GM06990 (cell line): ENCODE measurements around the gene ATXN2L.

Experiments
- DNase-seq: peaks from one replicate; pipeline ENCODE4 v3.0.0-alpha.2; 2011; ENCODE audit not compliant: insufficient read length; ENCODE audit errors: extremely low read depth
- H3K27me3 ChIP-seq: replicated peaks from 2 replicates; pipeline ENCODE4 v1.6.0; 2011; ENCODE audit warnings: low read length; ENCODE audit not compliant: control insufficient read depth, insufficient read depth
- H3K36me3 ChIP-seq: 2 replicates; pipeline ENCODE4 v1.5.1; 2011; ENCODE audit warnings: low read length; ENCODE audit not compliant: control insufficient read depth, insufficient read depth
- H3K4me3 ChIP-seq: replicated peaks from 2 replicates; pipeline ENCODE4 v1.5.1; 2011; ENCODE audit warnings: low read depth, mild to moderate bottlenecking, control low read depth, low read length
- TF ChIP-seq, protein P1 (sequence below): IDR thresholded peaks from 2 replicates; pipeline ENCODE4 v1.5.1; 2011; ENCODE audit warnings: low read length, control low read depth, mild to moderate bottlenecking, inconsistent platforms; ENCODE audit not compliant: insufficient read depth, poor library complexity, severe bottlenecking

Gene ATXN2L

DNA sequence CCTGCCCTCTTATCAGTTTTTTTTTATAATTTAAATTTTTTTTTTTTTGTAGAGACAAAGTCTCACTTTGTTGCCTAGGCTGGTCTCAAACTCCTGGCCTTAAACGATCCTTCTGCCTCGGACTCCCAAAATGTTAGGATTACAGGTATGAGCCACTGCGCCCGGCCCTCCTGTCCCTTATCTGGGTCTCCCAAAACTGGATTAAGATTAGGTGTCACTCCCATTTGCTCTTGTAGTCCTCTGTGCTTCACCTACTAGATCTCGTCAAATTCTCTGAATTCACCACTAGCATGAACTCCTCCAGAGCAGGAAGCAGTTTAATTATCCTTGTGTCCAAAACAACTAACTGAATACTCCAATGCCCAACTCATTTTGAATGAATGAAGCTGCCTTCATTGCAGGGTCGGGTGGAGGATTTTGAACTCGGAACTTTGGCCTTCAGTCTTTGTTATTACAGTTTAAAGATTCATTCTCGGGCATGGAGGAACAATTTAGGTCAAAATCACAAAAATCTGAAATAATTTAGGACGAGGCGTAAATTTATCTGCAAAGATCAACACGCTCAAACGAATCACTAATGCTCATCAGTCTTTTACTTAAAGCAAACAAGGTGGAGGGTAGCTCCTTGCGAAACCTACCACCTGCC, 802 bp upstream of the ATXN2L start:
- TF ChIP-seq, protein P1, sequence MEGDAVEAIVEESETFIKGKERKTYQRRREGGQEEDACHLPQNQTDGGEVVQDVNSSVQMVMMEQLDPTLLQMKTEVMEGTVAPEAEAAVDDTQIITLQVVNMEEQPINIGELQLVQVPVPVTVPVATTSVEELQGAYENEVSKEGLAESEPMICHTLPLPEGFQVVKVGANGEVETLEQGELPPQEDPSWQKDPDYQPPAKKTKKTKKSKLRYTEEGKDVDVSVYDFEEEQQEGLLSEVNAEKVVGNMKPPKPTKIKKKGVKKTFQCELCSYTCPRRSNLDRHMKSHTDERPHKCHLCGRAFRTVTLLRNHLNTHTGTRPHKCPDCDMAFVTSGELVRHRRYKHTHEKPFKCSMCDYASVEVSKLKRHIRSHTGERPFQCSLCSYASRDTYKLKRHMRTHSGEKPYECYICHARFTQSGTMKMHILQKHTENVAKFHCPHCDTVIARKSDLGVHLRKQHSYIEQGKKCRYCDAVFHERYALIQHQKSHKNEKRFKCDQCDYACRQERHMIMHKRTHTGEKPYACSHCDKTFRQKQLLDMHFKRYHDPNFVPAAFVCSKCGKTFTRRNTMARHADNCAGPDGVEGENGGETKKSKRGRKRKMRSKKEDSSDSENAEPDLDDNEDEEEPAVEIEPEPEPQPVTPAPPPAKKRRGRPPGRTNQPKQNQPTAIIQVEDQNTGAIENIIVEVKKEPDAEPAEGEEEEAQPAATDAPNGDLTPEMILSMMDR = no peak
- DNase-seq = no peak
- Histone ChIP-seq H3K4me3 (peak overlapping the region; percentile 96), H3K27me3 (no peaks in the 10 kb centered on the region), H3K36me3 (peaks cover 10% of the 10 kb centered on the region)

DNA sequence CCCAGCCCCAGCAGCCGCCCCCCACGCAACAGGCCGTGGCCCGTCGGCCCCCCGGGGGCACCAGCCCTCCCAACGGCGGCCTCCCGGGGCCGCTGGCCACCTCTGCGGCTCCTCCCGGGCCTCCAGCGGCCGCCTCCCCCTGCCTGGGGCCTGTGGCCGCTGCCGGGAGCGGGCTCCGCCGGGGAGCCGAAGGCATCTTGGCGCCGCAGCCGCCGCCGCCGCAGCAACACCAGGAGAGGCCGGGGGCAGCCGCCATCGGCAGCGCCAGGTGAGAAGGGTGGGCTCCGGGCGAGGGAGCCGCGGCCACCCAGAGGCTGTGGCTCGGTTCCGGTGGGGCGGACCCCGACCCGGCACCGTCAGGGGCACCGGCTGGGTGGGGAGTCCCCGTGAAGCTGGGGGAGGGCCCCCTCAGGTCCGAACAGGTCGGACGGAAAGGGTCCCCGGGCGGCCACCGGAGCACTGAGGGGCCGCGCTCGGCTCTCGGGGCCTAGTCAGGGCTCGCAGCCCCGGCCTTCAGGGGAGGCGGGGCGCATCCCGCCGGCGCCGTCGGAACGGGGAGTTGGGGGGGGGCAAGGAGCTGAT, 583 bp downstream of the ATXN2L start:
- Histone ChIP-seq H3K4me3 (peak overlapping the region; percentile 96), H3K36me3 (peaks cover 15% of the 10 kb centered on the region), H3K27me3 (no peaks in the 10 kb centered on the region)
- DNase-seq = no peak
- TF ChIP-seq, protein P1 = no peak

DNA sequence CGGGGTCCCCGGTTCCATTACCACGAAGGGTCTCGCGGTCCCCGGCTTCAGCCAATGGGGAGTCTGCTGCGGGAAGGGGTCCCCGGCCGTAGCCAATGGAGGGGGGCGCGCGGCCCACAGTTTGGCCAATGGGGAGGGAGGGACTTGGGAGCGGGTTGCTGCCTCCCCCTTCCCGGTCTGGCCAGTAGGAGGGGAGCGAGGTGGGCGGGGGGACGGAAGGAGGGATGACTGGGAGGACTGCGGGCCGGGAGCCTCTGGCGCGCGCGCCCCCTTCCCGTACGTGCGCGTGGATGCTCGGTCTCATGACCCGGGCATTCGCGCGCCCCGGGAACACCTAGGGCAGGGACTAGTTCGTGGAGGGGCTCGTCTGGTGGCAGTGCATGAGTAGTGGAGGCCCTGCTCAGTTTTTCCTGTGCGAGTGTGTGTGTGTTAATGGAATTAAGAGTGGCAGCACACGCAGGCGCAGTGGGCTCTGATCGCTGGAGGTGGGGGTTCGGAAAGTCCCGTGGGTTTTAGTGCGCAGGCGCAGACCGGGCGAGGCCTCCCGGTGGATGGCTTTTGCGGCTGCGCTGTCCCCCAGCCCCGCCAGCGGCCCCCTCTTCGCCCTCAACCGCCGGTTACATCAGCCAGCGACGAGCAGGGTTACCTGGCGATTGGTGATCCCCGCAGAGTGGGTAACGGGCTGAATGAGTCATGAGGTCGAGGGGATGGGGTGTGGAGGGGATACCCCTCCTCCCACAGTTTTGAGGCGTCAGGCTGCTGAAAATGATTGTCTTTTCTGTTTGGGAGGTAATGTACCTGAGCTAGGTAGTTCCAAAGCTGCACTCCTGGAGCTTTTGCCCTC, 1.3 kb downstream of the ATXN2L start:
- peak overlapping the region; percentile 96 for H3K4me3 ChIP-seq
- TF ChIP-seq, protein P1 = peak; percentile 13
- no peaks in the 10 kb centered on the region for H3K27me3 ChIP-seq
- peaks cover 17% of the 10 kb centered on the region for H3K36me3 ChIP-seq
- DNase-seq = peak; percentile 98

DNA sequence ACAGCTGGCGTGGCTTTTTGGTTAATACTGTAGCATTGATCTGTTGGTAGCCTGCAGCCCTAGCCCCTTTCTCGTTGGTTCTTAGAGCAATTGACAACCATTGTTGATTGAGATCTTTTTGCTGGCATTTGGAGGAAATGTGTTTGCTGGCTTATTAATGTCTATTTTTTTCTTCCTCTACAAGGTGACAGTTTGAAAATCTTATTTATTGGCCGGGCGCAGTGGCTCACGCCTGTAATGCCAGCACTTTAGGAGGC, 1.8 kb downstream of the ATXN2L start:
- Histone ChIP-seq H3K4me3 (peak overlapping the region; percentile 96), H3K36me3 (peaks cover 20% of the 10 kb centered on the region), H3K27me3 (no peaks in the 10 kb centered on the region)
- DNase-seq = no peak
- TF ChIP-seq, protein P1 = no peak

DNA sequence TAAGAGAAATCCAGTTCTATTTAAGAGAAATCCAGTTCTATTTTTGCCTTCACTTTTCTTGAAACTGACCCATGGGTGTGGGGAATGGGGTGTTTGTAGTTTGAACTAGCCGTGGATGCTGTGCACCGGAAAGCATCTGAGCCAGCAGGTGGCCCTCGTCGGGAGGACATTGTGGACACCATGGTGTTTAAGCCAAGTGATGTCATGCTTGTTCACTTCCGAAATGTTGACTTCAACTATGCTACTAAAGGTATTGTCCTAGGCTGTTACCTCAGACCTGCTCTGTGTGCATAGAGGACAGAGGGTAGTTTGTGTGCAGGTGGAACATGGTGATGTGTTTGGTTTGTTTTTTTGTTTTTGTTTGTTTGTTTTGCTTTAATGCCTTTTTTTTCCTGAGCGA, 3.3 kb downstream of the ATXN2L start:
- no peak overlapping the region for H3K4me3 ChIP-seq

More for the DNA sequence above, 3.3 kb downstream of the ATXN2L start:
- DNase-seq = no peak
- TF ChIP-seq, protein P1 = no peak
- Histone ChIP-seq H3K27me3 (no peaks in the 10 kb centered on the region), H3K36me3 (peaks cover 29% of the 10 kb centered on the region)
